ENCODE measurements around the gene RPS16. TPM values are rescaled to one million over a fixed set of nuclear protein-coding genes. Genes with fewer than 3 reads are reported as not detected.

Gene RPS16
- total and polyA plus RNA-seq, 2 of the 13 experiments (the other 11 are each of a cell fraction or from before 2014, with no cell fraction given) = 488 to 2,583 TPM

DNA sequence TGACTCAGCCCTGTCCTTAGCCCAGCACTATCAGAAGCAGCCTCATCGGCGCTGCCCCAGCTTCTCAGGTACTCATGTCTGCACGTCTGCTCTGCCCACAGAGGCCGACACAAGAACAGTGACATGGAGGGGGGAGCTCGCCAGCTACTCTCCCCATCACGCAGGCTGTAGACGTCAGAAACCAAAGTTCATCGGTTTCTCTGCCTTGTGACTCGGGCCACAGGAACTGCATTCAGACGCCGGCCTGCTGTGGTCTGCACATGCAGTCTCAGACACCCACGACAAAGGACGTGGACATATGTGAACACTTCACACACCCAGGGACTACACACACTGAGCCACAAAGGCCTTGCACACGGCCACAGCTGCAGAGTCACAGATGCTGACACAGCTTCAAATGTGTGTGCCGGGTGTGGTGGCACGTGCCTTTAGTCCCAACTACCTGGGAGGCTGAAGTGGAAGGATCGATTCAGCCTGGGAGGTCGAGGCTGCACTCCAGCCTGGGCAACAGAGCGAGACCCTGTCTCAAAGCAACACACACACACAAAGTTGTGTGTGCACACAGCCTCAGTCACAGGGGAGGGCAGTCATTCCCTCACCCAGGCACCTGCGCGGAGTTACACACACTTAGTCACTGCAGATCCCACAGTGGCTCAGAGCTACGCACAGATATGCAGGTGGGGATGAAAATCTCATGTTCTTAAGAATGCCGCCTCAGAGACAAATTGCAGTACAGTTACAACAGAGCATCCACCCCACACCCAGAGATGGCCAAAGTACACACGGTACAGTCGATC is 34.0 kb downstream of the RPS16 start (continued):
- TF ChIP-seq E2F2 (CRISPR knock-in tag; IDR thresholded peaks at IDR 0.05; ENCODE audit: borderline replicate concordance) (no peak), ZNF768 (CRISPR knock-in tag; IDR thresholded peaks at IDR 0.05) (peak; percentile 50; the same call in 1 of the 2 replicates), ZNF749 (CRISPR knock-in tag; IDR thresholded peaks at IDR 0.05; ENCODE audit: borderline replicate concordance) (peak; percentile 55; the same call in 1 of the 2 replicates), BCL3 (CRISPR knock-in tag; IDR thresholded peaks at IDR 0.05) (no peak; the same call in 1 of the 2 replicates), TOE1 (CRISPR knock-in tag; IDR thresholded peaks at IDR 0.05) (no peak), ZNF572 (CRISPR knock-in tag; IDR thresholded peaks at IDR 0.05) (no peak), ZNF512 (CRISPR knock-in tag; IDR thresholded peaks at IDR 0.05) (no peak; the same call in 1 of the 2 replicates), GATAD2A (CRISPR knock-in tag; IDR thresholded peaks at IDR 0.05) (peak; percentile 88), PAF1 (CRISPR knock-in tag; IDR thresholded peaks at IDR 0.05) (no peak), EED (CRISPR knock-in tag; IDR thresholded peaks at IDR 0.05) (no peak; the same call in 1 of the 2 replicates), ZNF607 (CRISPR knock-in tag; IDR thresholded peaks at IDR 0.05; ENCODE audit: borderline replicate concordance) (peak; percentile 82), ZNF24 (IDR thresholded peaks at IDR 0.05) (no peak), KDM1A (CRISPR knock-in tag; IDR thresholded peaks at IDR 0.05) (peak; percentile 44; the same call in 1 of the 2 replicates)
- TF ChIP-seq, protein P1, sequence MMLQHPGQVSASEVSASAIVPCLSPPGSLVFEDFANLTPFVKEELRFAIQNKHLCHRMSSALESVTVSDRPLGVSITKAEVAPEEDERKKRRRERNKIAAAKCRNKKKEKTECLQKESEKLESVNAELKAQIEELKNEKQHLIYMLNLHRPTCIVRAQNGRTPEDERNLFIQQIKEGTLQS (CRISPR knock-in tag; IDR thresholded peaks at IDR 0.05) = peak; percentile 85
- TF ChIP-seq, protein P2, sequence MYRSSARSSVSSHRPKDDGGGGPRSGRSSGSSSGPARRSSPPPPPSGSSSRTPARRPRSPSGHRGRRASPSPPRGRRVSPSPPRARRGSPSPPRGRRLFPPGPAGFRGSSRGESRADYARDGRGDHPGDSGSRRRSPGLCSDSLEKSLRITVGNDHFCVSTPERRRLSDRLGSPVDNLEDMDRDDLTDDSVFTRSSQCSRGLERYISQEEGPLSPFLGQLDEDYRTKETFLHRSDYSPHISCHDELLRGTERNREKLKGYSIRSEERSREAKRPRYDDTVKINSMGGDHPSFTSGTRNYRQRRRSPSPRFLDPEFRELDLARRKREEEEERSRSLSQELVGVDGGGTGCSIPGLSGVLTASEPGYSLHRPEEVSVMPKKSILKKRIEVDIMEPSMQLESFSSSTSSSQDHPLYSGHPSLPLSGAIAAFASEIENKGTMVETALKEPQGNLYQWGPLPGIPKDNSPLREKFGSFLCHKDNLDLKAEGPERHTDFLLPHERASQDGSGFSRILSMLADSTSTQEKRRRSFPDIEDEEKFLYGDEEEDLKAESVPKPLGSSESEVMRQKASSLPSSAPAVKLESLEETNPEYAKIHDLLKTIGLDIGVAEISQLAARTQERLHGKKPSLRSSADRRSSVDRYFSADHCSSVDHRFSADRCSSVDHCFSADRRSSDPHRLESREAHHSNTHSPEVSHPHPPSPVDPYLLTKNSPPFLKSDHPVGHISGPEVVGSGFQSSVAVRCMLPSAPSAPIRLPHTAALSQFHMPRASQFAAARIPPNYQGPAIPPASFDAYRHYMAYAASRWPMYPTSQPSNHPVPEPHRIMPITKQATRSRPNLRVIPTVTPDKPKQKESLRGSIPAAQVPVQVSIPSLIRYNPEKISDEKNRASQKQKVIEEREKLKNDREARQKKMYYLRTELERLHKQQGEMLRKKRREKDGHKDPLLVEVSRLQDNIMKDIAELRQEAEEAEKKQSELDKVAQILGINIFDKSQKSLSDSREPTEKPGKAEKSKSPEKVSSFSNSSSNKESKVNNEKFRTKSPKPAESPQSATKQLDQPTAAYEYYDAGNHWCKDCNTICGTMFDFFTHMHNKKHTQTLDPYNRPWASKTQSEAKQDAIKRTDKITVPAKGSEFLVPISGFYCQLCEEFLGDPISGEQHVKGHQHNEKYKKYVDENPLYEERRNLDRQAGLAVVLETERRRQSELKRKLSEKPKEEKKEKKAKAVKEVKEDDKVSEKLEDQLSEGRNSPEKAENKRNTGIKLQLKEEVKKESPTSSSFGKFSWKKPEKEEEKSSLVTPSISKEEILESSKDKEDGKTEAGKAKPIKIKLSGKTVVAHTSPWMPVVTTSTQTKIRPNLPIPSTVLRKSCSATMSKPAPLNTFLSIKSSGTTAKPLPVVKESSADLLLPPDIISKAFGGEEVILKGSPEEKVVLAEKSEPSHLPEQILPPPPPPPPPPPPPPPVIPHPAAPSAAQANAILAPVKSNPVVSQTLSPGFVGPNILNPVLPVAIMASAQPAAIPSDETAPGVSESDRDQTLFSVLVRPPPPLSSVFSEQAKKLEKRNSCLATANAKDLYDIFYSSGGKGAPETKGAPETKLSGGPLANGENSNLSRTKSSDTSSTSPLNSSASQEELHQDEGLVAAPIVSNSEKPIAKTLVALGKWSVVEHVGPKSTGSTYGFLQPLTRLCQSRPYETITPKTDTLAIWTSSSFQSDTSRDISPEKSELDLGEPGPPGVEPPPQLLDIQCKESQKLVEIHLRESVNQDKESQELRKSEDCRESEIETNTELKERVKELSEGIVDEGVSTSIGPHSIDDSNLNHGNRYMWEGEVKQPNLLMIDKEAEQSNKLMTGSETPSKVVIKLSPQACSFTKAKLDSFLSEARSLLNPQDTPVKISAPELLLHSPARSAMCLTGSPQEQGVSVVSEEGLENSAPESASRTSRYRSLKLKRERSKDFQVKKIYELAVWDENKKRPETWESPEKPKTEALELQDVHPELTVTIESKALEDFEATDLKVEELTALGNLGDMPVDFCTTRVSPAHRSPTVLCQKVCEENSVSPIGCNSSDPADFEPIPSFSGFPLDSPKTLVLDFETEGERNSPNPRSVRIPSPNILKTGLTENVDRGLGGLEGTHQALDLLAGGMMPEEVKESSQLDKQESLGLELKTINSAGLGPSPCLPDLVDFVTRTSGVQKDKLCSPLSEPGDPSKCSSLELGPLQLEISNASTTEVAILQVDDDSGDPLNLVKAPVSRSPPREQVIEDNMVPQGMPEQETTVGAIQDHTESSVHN (CRISPR knock-in tag; IDR thresholded peaks at IDR 0.05) = no peak

Measured in HepG2 (cell line).